Suprapubic skin (tissue), 4 donors: ENCODE measurements around the gene IKZF1. TPM values are rescaled to one million over a fixed set of nuclear protein-coding genes. Genes with fewer than 3 reads are reported as not detected.

ENCODE experiments used
- DNase-seq, 2 donors: peaks; one replicate each; pipeline ENCODE4 v3.0.0-alpha.2; 2019; ENCODE audit warnings: low spot score in 2 of 2
- H3K27ac ChIP-seq: fragments of 200-600 bp; sonication (generic); one replicate; pipeline ENCODE4 v1.5.1; 2019
- H3K27me3 ChIP-seq: fragments of 200-600 bp; sonication (generic); one replicate; pipeline ENCODE4 v1.5.1; 2019
- H3K36me3 ChIP-seq: fragments of 200-600 bp; sonication (generic); one replicate; pipeline ENCODE4 v1.5.1; 2019
- H3K4me1 ChIP-seq: fragments of 200-600 bp; sonication (generic); one replicate; pipeline ENCODE4 v1.5.1; 2019
- H3K4me3 ChIP-seq: fragments of 200-600 bp; sonication (generic); one replicate; pipeline ENCODE4 v1.5.1; 2019; ENCODE audit warnings: mild to moderate bottlenecking
- H3K9me3 ChIP-seq: fragments of 200-600 bp; sonication (generic); one replicate; pipeline ENCODE4 v1.5.1; 2019
- EP300 ChIP-seq: sonication (generic); formaldehyde crosslinking; IDR thresholded peaks from one replicate; pipeline ENCODE4 v1.6.1; 2017; ENCODE audit warnings: antibody characterized with exemption
- POLR2A ChIP-seq, 2 donors: fragments of 450-650 bp; IDR thresholded peaks; one replicate each; pipeline ENCODE4 v1.6.1; 2017; ENCODE audit warnings: antibody characterized with exemption in 2 of 2, mild to moderate bottlenecking in 2 of 2, moderate library complexity in 2 of 2
- POLR2AphosphoS5 ChIP-seq, 3 donors: sonication (generic); formaldehyde crosslinking; IDR thresholded peaks; one replicate each; pipeline ENCODE4 v1.6.1; 2017; ENCODE audit warnings: antibody characterized with exemption in 3 of 3
- WGBS: methylation state at CpG from one replicate; pipeline ENCODE4 v1.1.5; 2018; 5-methylcytosine and 5-hydroxymethylcytosine counted together
- total RNA-seq, 4 donors: library from RNA; depleted of rRNA; stranded (reverse); fragments of >200 nt; gene quantifications; one replicate each; pipeline ENCODE4 v1.1.0, GENCODE V29; 2016
- TF ChIP-seq, protein P1 (sequence below), 2 donors: fragments of 200-600 bp in 1 of 2; fragments of 450-650 bp in 1 of 2; sonication (generic) in 1 of 2; IDR thresholded peaks; one replicate each; pipeline ENCODE4 v1.5.1; 2016 to 2019; ENCODE audit warnings: antibody characterized with exemption in 2 of 2, mild to moderate bottlenecking in 1 of 2, moderate library complexity in 1 of 2

Gene IKZF1
- total RNA-seq, 4 donors from 2014 or later = 3.2 to 17.5 (median 6.2) TPM

- WGBS = 63% methylated on average over 10 of the region's 10 CpGs
- Histone ChIP-seq H3K36me3 (no peaks in the 10 kb centered on the region), H3K9me3 (no peaks in the 10 kb centered on the region), H3K27me3 (peaks cover 46% of the 10 kb centered on the region), H3K27ac (peak overlapping the region; percentile 18), H3K4me3 (peak overlapping the region; percentile 57), H3K4me1 (peaks cover 10% of the 10 kb centered on the region)
- no peak for TF ChIP-seq EP300
- no peak for TF ChIP-seq POLR2A (IDR thresholded peaks at IDR 0.05)
- no peak for TF ChIP-seq POLR2AphosphoS5 (IDR thresholded peaks at IDR 0.05)
- TF ChIP-seq, protein P1, sequence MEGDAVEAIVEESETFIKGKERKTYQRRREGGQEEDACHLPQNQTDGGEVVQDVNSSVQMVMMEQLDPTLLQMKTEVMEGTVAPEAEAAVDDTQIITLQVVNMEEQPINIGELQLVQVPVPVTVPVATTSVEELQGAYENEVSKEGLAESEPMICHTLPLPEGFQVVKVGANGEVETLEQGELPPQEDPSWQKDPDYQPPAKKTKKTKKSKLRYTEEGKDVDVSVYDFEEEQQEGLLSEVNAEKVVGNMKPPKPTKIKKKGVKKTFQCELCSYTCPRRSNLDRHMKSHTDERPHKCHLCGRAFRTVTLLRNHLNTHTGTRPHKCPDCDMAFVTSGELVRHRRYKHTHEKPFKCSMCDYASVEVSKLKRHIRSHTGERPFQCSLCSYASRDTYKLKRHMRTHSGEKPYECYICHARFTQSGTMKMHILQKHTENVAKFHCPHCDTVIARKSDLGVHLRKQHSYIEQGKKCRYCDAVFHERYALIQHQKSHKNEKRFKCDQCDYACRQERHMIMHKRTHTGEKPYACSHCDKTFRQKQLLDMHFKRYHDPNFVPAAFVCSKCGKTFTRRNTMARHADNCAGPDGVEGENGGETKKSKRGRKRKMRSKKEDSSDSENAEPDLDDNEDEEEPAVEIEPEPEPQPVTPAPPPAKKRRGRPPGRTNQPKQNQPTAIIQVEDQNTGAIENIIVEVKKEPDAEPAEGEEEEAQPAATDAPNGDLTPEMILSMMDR (IDR thresholded peaks at IDR 0.05) = no peak
- DNase-seq = no peak
Observed at GRCh38 chr7:50306494-50307367, 2.2 kb downstream of the IKZF1 start.

DNA sequence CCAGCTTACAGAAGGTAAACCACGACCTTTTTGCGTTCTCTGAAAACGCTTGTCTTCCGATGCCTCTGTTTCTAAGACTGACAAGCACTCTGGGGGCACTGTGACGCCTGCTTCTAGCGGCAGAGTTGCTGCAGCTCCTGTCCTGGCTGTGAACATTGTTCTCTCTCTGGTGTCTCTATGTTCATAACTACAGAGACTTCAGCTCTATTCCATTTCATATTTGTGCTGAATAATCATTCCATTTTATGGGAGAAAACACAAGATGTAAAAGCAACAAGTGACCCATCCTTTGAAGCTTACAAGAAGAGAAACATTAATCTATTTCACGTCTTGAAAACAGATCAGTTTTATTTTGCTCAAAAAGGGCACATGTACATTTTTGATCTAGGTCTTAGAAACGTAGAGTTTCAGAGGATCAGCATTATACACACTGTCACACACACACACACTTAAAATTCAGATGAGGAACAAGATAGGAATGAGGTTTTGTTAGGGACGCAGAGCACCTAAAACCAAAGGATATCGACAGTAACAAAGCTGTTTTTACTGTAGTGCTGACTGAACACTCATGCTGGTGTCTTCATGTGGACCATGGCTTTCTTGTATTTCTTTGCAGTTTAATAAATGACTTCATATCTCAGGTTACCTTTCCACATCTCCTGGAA lies 3.0 kb downstream of the IKZF1 start:
- no peak for TF ChIP-seq POLR2A (IDR thresholded peaks at IDR 0.05)
- TF ChIP-seq EP300 = no peak
- no peak for TF ChIP-seq POLR2AphosphoS5 (IDR thresholded peaks at IDR 0.05)
- TF ChIP-seq, protein P1 (IDR thresholded peaks at IDR 0.05) = no peak
- no peaks in the 10 kb centered on the region for H3K36me3 ChIP-seq
- H3K9me3 ChIP-seq = no peaks in the 10 kb centered on the region
- peaks cover 10% of the 10 kb centered on the region for H3K4me1 ChIP-seq
- 64% methylated on average over 10 of the region's 10 CpGs for WGBS
- DNase-seq = no peak
- no peak overlapping the region for H3K27ac ChIP-seq
- H3K4me3 ChIP-seq = peak overlapping the region; percentile 57
- H3K27me3 ChIP-seq = peaks cover 40% of the 10 kb centered on the region

- Histone ChIP-seq H3K36me3 (no peaks in the 10 kb centered on the region), H3K27ac (peak overlapping the region; percentile 35), H3K4me3 (peak overlapping the region; percentile 57), H3K9me3 (no peaks in the 10 kb centered on the region), H3K4me1 (peaks cover 10% of the 10 kb centered on the region), H3K27me3 (peaks cover 33% of the 10 kb centered on the region)
- WGBS = 81% methylated on average over 3 of the region's 3 CpGs
- TF ChIP-seq POLR2AphosphoS5 (IDR thresholded peaks at IDR 0.05) = no peak
- TF ChIP-seq POLR2A (IDR thresholded peaks at IDR 0.05) = no peak
- TF ChIP-seq, protein P1 (IDR thresholded peaks at IDR 0.05) = no peak
- no peak for TF ChIP-seq EP300
- DNase-seq = no peak
Observed at GRCh38 chr7:50308203-50308531, 3.7 kb downstream of the IKZF1 start.

GRCh38 chr7:50308532-50309385 lies 4.2 kb downstream of the IKZF1 start:
- H3K9me3 ChIP-seq = no peaks in the 10 kb centered on the region
- H3K27ac ChIP-seq = peak overlapping the region; percentile 35
- DNase-seq = no peak
- H3K4me3 ChIP-seq = peak overlapping the region; percentile 57
- peaks cover 28% of the 10 kb centered on the region for H3K27me3 ChIP-seq
- H3K36me3 ChIP-seq = no peaks in the 10 kb centered on the region
- H3K4me1 ChIP-seq = peaks cover 7% of the 10 kb centered on the region
- 79% methylated on average over 15 of the region's 18 CpGs for WGBS
- TF ChIP-seq POLR2AphosphoS5 (IDR thresholded peaks at IDR 0.05) (no peak), EP300 (no peak), POLR2A (IDR thresholded peaks at IDR 0.05) (no peak)
- TF ChIP-seq, protein P1 (IDR thresholded peaks at IDR 0.05) = no peak
